B cell (primary cell): Measurements from ENCODE around the gene LHPP. TPM values are rescaled to one million over a fixed set of nuclear protein-coding genes. Genes with fewer than 3 reads are reported as not detected.
A peak's percentile ranks its signal among the peaks of the same experiment; 100 is the strongest.

ENCODE experiments used
- ATAC-seq: fragments of 200-7000 bp; cut with Tn5 transposase; one replicate; pipeline ENCODE4 v1.10.0; 2021; ENCODE audit warnings: low read depth, mild to moderate bottlenecking, moderate number of reproducible peaks, moderate library complexity
- CTCF ChIA-PET: fragments of 350-600 bp; sonication (Branson Sonifier 250); formaldehyde crosslinking; loops from one replicate; lab custom pipeline; 2021; ENCODE audit warnings: antibody characterized with exemption, inconsistent platforms; lab: Charles Lee
- POLR2A ChIA-PET: fragments of 350-600 bp; sonication (Branson Sonifier 250); formaldehyde crosslinking; loops from one replicate; lab custom pipeline; 2021; ENCODE audit warnings: antibody characterized with exemption; lab: Charles Lee
- DNase-seq: peaks from one replicate; pipeline ENCODE4 v3.0.0; 2013
- H2AFZ ChIP-seq: 2 replicates; pipeline ENCODE4 v1.6.1; 2012; ENCODE audit warnings: mild to moderate bottlenecking, low read depth, low read length; ENCODE audit not compliant: insufficient read depth, poor library complexity, severe bottlenecking
- H3K27ac ChIP-seq, 2 donors: 1 replicate in 1 of 2; 2 replicates in 1 of 2; pipeline ENCODE4 v1.5.1; 2012 to 2013; ENCODE audit warnings: low read length in 2 of 2, mild to moderate bottlenecking in 2 of 2, moderate library complexity in 1 of 2
- H3K27me3 ChIP-seq, 4 experiments: fragments of 200-600 bp in 1 of 4; sonication (generic) in 1 of 4; replicated peaks in 1 of 4; 1 replicate in 2 of 4; 2 replicates in 2 of 4; pipeline versions ENCODE4 v1.6.1 to v1.7.0; 2013 to 2016; ENCODE audit warnings: low read length in 3 of 4, mild to moderate bottlenecking in 2 of 4, mixed read lengths in 1 of 4, moderate library complexity in 1 of 4; ENCODE audit not compliant: insufficient read depth in 4 of 4, control insufficient read depth in 3 of 4; ENCODE audit errors: control extremely low read depth in 1 of 4
- H3K36me3 ChIP-seq, 2 experiments: replicated peaks in 1 of 2; 1 replicate in 1 of 2; 2 replicates in 1 of 2; pipeline versions ENCODE4 v1.6.1 to v1.7.1; 2013; ENCODE audit warnings: low read length in 1 of 2; ENCODE audit not compliant: insufficient read depth in 2 of 2, control insufficient read depth in 1 of 2; ENCODE audit errors: control extremely low read depth in 1 of 2, extremely low read depth in 1 of 2
- H3K4me1 ChIP-seq, 2 donors: fragments of 200-600 bp in 1 of 2; sonication (generic) in 1 of 2; 1 replicate in 1 of 2; 2 replicates in 1 of 2; pipeline versions ENCODE4 v1.5.1 to v1.6.1; 2013 to 2017; ENCODE audit warnings: low read length in 2 of 2; ENCODE audit not compliant: control insufficient read depth in 2 of 2, insufficient read depth in 2 of 2
- H3K4me2 ChIP-seq: replicated peaks from 2 replicates; pipeline ENCODE3; 2012; ENCODE audit warnings: mild to moderate bottlenecking, low read depth, low read length; ENCODE audit not compliant: poor library complexity, severe bottlenecking
- H3K4me3 ChIP-seq, 5 experiments: fragments of 200-600 bp in 1 of 5; sonication (generic) in 1 of 5; 1 replicate in 3 of 5; 2 replicates in 2 of 5; pipeline versions ENCODE4 v1.5.1 to v1.7.0; 2011 to 2016; ENCODE audit warnings: low read length in 4 of 5, mild to moderate bottlenecking in 4 of 5, low read depth in 2 of 5, control low read depth in 1 of 5, moderate library complexity in 1 of 5; ENCODE audit not compliant: insufficient read depth in 1 of 5; ENCODE audit errors: control extremely low read depth in 1 of 5, extremely low read depth in 1 of 5
- H3K79me2 ChIP-seq: fragments of 200-600 bp; sonication (generic); one replicate; pipeline ENCODE4 v1.6.0; 2016; ENCODE audit warnings: low read length; ENCODE audit not compliant: control insufficient read depth, insufficient read depth
- H3K9ac ChIP-seq: fragments of 200-600 bp; sonication (generic); 2 replicates; pipeline ENCODE4 v1.6.1; 2017; ENCODE audit warnings: mild to moderate bottlenecking, low read length, moderate library complexity
- H3K9me3 ChIP-seq, 3 donors: one replicate each; pipeline versions ENCODE4 v1.6.1 to v1.7.1; 2013; ENCODE audit warnings: low read length in 2 of 3; ENCODE audit not compliant: control insufficient read depth in 2 of 3, insufficient read depth in 1 of 3; ENCODE audit errors: control extremely low read depth in 1 of 3
- H4K20me1 ChIP-seq: 2 replicates; pipeline ENCODE4 v1.6.0; 2012; ENCODE audit warnings: mild to moderate bottlenecking, low read length; ENCODE audit not compliant: insufficient read depth, control insufficient read depth, poor library complexity, severe bottlenecking
- H3K27ac Mint-ChIP-seq: one replicate; pipeline ENCODE4 v1.8.0; 2021; ENCODE audit warnings: mixed read lengths
- H3K27me3 Mint-ChIP-seq: one replicate; pipeline ENCODE4 v1.8.0; 2021; ENCODE audit warnings: mixed read lengths
- H3K4me1 Mint-ChIP-seq: one replicate; pipeline ENCODE4 v1.8.0; 2021; ENCODE audit warnings: mixed read lengths
- H3K4me3 Mint-ChIP-seq: one replicate; pipeline ENCODE4 v1.8.0; 2021; ENCODE audit warnings: mixed read lengths
- H3K9me3 Mint-ChIP-seq: one replicate; pipeline ENCODE4 v1.8.0; 2022; ENCODE audit warnings: mixed read lengths; ENCODE audit not compliant: insufficient read depth
- EZH2 ChIP-seq: IDR thresholded peaks from 2 replicates; pipeline ENCODE4 v1.6.1; 2012; ENCODE audit warnings: borderline replicate concordance, low read depth, mild to moderate bottlenecking, moderate library complexity, low read length; ENCODE audit not compliant: insufficient read depth, poor library complexity, severe bottlenecking
- WGBS: methylation state at CpG from one replicate; pipeline ENCODE4 v1.1.5; 2013; ENCODE audit warnings: missing lambda C conversion rate; ENCODE audit not compliant: insufficient coverage; 5-methylcytosine and 5-hydroxymethylcytosine counted together
- intact Hi-C: fragments of 100-400 bp; cut with micrococcal nuclease; formaldehyde crosslinking; loops from one replicate; pipeline ENCODE4 v1.10.0; 2022
- polyA plus RNA-seq: library from polyadenylated mRNA; depleted of rRNA; stranded (reverse); fragments of >200 nt; gene quantifications from 2 replicates; pipeline ENCODE4 v1.2.3, GENCODE V29; 2012
- total RNA-seq, 2 donors: library from RNA; stranded (reverse); fragments of 120-200 nt in 1 of 2; gene quantifications; 1 replicate in 1 of 2; 2 replicates in 1 of 2; pipeline versions ENCODE4 v1.2.3 to v1.2.4, GENCODE V29; 2013 to 2022
- TF ChIP-seq, protein P1 (sequence below): fragments of 200-600 bp; IDR thresholded peaks from one replicate; pipeline ENCODE4 v1.8.0; 2022; ENCODE audit warnings: antibody characterized with exemption, mild to moderate bottlenecking

LHPP gene
- total and polyA plus RNA-seq, 2 donors (not counting 1 experiment from before 2014, with no cell fraction given) = 60.2 to 83.5 TPM

- Histone ChIP-seq H3K9ac (no peak overlapping the region), H3K4me1 (peaks cover 53 to 64% of the 10 kb centered on the region in 2 donors), H2AFZ (no peak overlapping the region), H4K20me1 (no peaks in the 10 kb centered on the region), H3K36me3 (no peaks in the 10 kb centered on the region), H3K79me2 (peaks cover 32% of the 10 kb centered on the region), H3K4me3 (no peak overlapping the region), H3K9me3 (peaks cover 0 to 15% (median 0%) of the 10 kb centered on the region in 3 donors), H3K27ac (peak overlapping the region in 1 of 2 donors; percentile 31), H3K4me2 (peak overlapping the region; percentile 14), H3K27me3 (no peaks in the 10 kb centered on the region)
- no peak for TF ChIP-seq EZH2
- TF ChIP-seq, protein P1, sequence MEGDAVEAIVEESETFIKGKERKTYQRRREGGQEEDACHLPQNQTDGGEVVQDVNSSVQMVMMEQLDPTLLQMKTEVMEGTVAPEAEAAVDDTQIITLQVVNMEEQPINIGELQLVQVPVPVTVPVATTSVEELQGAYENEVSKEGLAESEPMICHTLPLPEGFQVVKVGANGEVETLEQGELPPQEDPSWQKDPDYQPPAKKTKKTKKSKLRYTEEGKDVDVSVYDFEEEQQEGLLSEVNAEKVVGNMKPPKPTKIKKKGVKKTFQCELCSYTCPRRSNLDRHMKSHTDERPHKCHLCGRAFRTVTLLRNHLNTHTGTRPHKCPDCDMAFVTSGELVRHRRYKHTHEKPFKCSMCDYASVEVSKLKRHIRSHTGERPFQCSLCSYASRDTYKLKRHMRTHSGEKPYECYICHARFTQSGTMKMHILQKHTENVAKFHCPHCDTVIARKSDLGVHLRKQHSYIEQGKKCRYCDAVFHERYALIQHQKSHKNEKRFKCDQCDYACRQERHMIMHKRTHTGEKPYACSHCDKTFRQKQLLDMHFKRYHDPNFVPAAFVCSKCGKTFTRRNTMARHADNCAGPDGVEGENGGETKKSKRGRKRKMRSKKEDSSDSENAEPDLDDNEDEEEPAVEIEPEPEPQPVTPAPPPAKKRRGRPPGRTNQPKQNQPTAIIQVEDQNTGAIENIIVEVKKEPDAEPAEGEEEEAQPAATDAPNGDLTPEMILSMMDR = no peak
- peak overlapping the region; percentile 74 for H3K27ac Mint-ChIP-seq
- no peaks in the 10 kb centered on the region for H3K27me3 Mint-ChIP-seq
- ChIA-PET POLR2A (interaction anchor here (0.8 to 1.3 kb wide), 4 partner anchors 9 to 28 kb away, joined by 3 to 8 read pairs (median 4); no protein-coding TSS in a partner anchor), CTCF (interaction anchor here (0.8 to 1.8 kb wide), 3 partner anchors 9 to 149 kb away, joined by 3 to 9 read pairs (median 6); no protein-coding TSS in a partner anchor)
- H3K4me3 Mint-ChIP-seq = no peak overlapping the region
- DNase-seq (peak; percentile 13), ATAC-seq (no peak)
- H3K9me3 Mint-ChIP-seq = no peaks in the 10 kb centered on the region
- peaks cover 72% of the 10 kb centered on the region for H3K4me1 Mint-ChIP-seq
- intact Hi-C loops = no loop called here
- 54% methylated on average over 6 of the region's 7 CpGs for WGBS
Observed at GRCh38 chr10:124592101-124592500, 130.5 kb downstream of the LHPP start.

DNA sequence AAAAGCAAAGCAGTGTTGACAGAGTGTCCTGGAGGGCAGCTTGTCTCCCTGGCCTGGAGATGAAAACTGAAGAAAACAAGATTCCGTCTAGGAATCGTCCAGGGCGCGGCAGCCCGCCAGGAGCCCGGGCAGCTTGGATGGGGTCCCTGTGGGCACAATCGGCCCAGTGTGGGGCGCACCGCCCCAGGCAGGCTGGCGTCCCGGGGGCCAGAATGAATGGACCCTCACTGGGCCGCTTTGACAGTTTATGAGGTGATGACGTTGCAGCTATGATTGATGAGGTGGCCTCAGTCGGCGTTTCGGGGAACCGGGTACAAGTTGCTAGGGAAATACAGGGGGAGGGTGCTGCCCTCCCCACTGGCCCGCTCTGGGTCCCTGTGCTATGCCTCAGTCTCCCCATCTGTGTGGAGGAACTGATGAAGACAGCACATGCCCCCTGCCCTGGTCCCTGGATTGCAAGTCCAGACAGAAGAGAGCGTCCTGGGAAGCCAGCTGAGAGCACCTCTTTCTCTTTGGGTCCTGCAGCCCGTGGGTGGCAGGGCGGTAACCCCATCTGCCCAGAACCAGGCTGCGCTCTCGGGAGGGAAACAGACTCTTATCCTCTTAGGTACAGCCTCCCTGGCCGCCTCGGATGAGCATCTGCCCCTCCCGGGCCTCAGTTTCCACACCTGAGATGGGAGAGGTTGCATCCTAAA is 131.3 kb downstream of the LHPP start:
- no peak for DNase-seq
- Histone ChIP-seq H3K9me3 (peaks cover 0 to 15% (median 0%) of the 10 kb centered on the region in 3 donors), H4K20me1 (no peaks in the 10 kb centered on the region), H3K79me2 (peaks cover 31% of the 10 kb centered on the region), H3K4me2 (peak overlapping the region; percentile 14), H3K4me3 (no peak overlapping the region), H3K9ac (no peak overlapping the region), H3K27ac (no peak overlapping the region), H3K36me3 (no peaks in the 10 kb centered on the region), H3K4me1 (peaks cover 53 to 64% of the 10 kb centered on the region in 2 donors), H3K27me3 (no peaks in the 10 kb centered on the region), H2AFZ (no peak overlapping the region)
- POLR2A ChIA-PET = interaction anchor here (0.9 to 1.3 kb wide), 3 partner anchors 8 to 27 kb away, joined by 3 to 4 read pairs (median 3); no protein-coding TSS in a partner anchor
- Mint-ChIP-seq H3K27me3 (no peaks in the 10 kb centered on the region), H3K4me1 (peaks cover 73% of the 10 kb centered on the region), H3K9me3 (no peaks in the 10 kb centered on the region), H3K4me3 (no peak overlapping the region), H3K27ac (no peak overlapping the region)
- WGBS = 95% methylated on average over 22 of the region's 26 CpGs
- intact Hi-C loops = no loop called here
- ATAC-seq = no peak
- no peak for TF ChIP-seq EZH2
- TF ChIP-seq, protein P1 = no peak
- CTCF ChIA-PET = interaction anchor here (0.8 to 1.6 kb wide), 2 partner anchors 26 to 148 kb away, joined by 3 to 6 read pairs; no protein-coding TSS in a partner anchor
